H54 (cell line): ENCODE data around the gene ASIC4.

Experiments
- DNase-seq: peaks from one replicate; pipeline ENCODE4 v3.0.0; 2011; ENCODE audit warnings: low spot score, mixed read lengths; ENCODE audit not compliant: insufficient read length
- FAIRE-seq: peaks from 3 replicates; lab custom pipeline; 2011; peaks lifted over from hg19 to GRCh38; lab: Jason Lieb, UNC
- POLR2A ChIP-seq: IDR thresholded peaks from 2 replicates; pipeline ENCODE4 v1.6.1; 2011; ENCODE audit warnings: low read depth, mild to moderate bottlenecking, low read length

The ASIC4 gene

GRCh38 chr2:219576505-219577388 lies 62.5 kb downstream of the ASIC4 start:
- TF ChIP-seq POLR2A, result no peak
- DNase-seq (no peak), FAIRE-seq (no peak)

GRCh38 chr2:219578811-219579613 lies 64.7 kb downstream of the ASIC4 start:
- DNase-seq (no peak), FAIRE-seq (no peak)
- no peak for TF ChIP-seq POLR2A

- no peak for TF ChIP-seq POLR2A
- FAIRE-seq, result no peak
- no peak for DNase-seq
These were observed 67.1 kb downstream of the ASIC4 start for GRCh38 chr2:219581346-219581745.
